IPS-18a (cell line): Measurements from ENCODE around the gene PDE11A.

Experiments
- H3K27ac ChIP-seq: one replicate; pipeline ENCODE4 v1.5.1; 2013; ENCODE audit warnings: low read length
- H3K27me3 ChIP-seq: one replicate; pipeline ENCODE4 v1.6.1; 2013; ENCODE audit warnings: mild to moderate bottlenecking, low read length; ENCODE audit not compliant: control insufficient read depth, insufficient read depth
- H3K36me3 ChIP-seq: one replicate; pipeline ENCODE4 v1.6.1; 2013; ENCODE audit warnings: low read depth, low read length; ENCODE audit not compliant: control insufficient read depth
- H3K4me1 ChIP-seq: one replicate; pipeline ENCODE4 v1.6.1; 2013; ENCODE audit warnings: low read depth, low read length; ENCODE audit not compliant: control insufficient read depth
- H3K4me3 ChIP-seq: one replicate; pipeline ENCODE4 v1.5.1; 2013; ENCODE audit warnings: low read length
- H3K9ac ChIP-seq: one replicate; pipeline ENCODE4 v1.6.1; 2013; ENCODE audit warnings: mild to moderate bottlenecking, low read length, moderate library complexity
- H3K9me3 ChIP-seq: one replicate; pipeline ENCODE4 v1.6.1; 2013; ENCODE audit warnings: low read depth, low read length; ENCODE audit not compliant: control insufficient read depth

The PDE11A gene

GRCh38 chr2:177998996-177999395 lies 73.6 kb downstream of the PDE11A start:
- no peak overlapping the region for H3K9ac ChIP-seq
- no peaks in the 10 kb centered on the region for H3K9me3 ChIP-seq
- no peaks in the 10 kb centered on the region for H3K36me3 ChIP-seq
- H3K27me3 ChIP-seq, result no peaks in the 10 kb centered on the region
- H3K4me3 ChIP-seq, result no peak overlapping the region
- H3K27ac ChIP-seq, result no peak overlapping the region
- H3K4me1 ChIP-seq, result no peaks in the 10 kb centered on the region

- H3K27ac ChIP-seq, result no peak overlapping the region
These were observed 74.6 kb downstream of the PDE11A start for GRCh38 chr2:177998006-177998405.

GRCh38 chr2:177992992-177993391 lies 79.6 kb downstream of the PDE11A start:
- Histone ChIP-seq H3K9me3 (no peaks in the 10 kb centered on the region), H3K36me3 (no peaks in the 10 kb centered on the region), H3K27me3 (no peaks in the 10 kb centered on the region), H3K27ac (no peak overlapping the region), H3K4me3 (no peak overlapping the region), H3K9ac (no peak overlapping the region), H3K4me1 (no peaks in the 10 kb centered on the region)

More at GRCh38 chr2:177998006-177998405, 74.6 kb downstream of the PDE11A start:
- no peaks in the 10 kb centered on the region for H3K4me1 ChIP-seq
- H3K27me3 ChIP-seq, result no peaks in the 10 kb centered on the region
- no peak overlapping the region for H3K9ac ChIP-seq
- no peaks in the 10 kb centered on the region for H3K36me3 ChIP-seq
- no peak overlapping the region for H3K4me3 ChIP-seq
- H3K9me3 ChIP-seq, result no peaks in the 10 kb centered on the region

- no peak overlapping the region for H3K27ac ChIP-seq
- H3K4me1 ChIP-seq, result no peaks in the 10 kb centered on the region
- no peak overlapping the region for H3K4me3 ChIP-seq
- no peak overlapping the region for H3K9ac ChIP-seq
- H3K27me3 ChIP-seq, result no peaks in the 10 kb centered on the region
- no peaks in the 10 kb centered on the region for H3K9me3 ChIP-seq
- no peaks in the 10 kb centered on the region for H3K36me3 ChIP-seq
These were observed 83.3 kb downstream of the PDE11A start for GRCh38 chr2:177989029-177989885.

- Histone ChIP-seq H3K9ac (no peak overlapping the region), H3K36me3 (no peaks in the 10 kb centered on the region), H3K27ac (no peak overlapping the region), H3K27me3 (no peaks in the 10 kb centered on the region), H3K4me1 (no peaks in the 10 kb centered on the region), H3K9me3 (no peaks in the 10 kb centered on the region), H3K4me3 (no peak overlapping the region)
These were observed 87.8 kb downstream of the PDE11A start for GRCh38 chr2:177984749-177985148.

GRCh38 chr2:177983183-177983788 lies 89.3 kb downstream of the PDE11A start:
- H3K36me3 ChIP-seq, result no peaks in the 10 kb centered on the region
- H3K27me3 ChIP-seq, result no peaks in the 10 kb centered on the region
- H3K27ac ChIP-seq, result no peak overlapping the region
- no peak overlapping the region for H3K9ac ChIP-seq
- no peaks in the 10 kb centered on the region for H3K9me3 ChIP-seq
- no peaks in the 10 kb centered on the region for H3K4me1 ChIP-seq
- no peak overlapping the region for H3K4me3 ChIP-seq

GRCh38 chr2:177972782-177973181 lies 99.8 kb downstream of the PDE11A start:
- Histone ChIP-seq H3K27me3 (no peaks in the 10 kb centered on the region), H3K4me1 (no peaks in the 10 kb centered on the region), H3K36me3 (no peaks in the 10 kb centered on the region), H3K27ac (no peak overlapping the region), H3K9ac (no peak overlapping the region), H3K9me3 (no peaks in the 10 kb centered on the region), H3K4me3 (no peak overlapping the region)

GRCh38 chr2:177972123-177972522 lies 100.5 kb downstream of the PDE11A start:
- no peak overlapping the region for H3K9ac ChIP-seq
- H3K4me1 ChIP-seq, result no peaks in the 10 kb centered on the region
- H3K9me3 ChIP-seq, result no peaks in the 10 kb centered on the region
- no peak overlapping the region for H3K4me3 ChIP-seq
- no peak overlapping the region for H3K27ac ChIP-seq
- H3K27me3 ChIP-seq, result no peaks in the 10 kb centered on the region
- no peaks in the 10 kb centered on the region for H3K36me3 ChIP-seq

- Histone ChIP-seq H3K4me3 (no peak overlapping the region), H3K36me3 (no peaks in the 10 kb centered on the region), H3K27me3 (no peaks in the 10 kb centered on the region), H3K9me3 (no peaks in the 10 kb centered on the region), H3K27ac (no peak overlapping the region), H3K4me1 (no peaks in the 10 kb centered on the region), H3K9ac (no peak overlapping the region)
These were observed 101.7 kb downstream of the PDE11A start for GRCh38 chr2:177970670-177971454.

- H3K4me3 ChIP-seq, result no peak overlapping the region
These were observed 107.7 kb downstream of the PDE11A start for GRCh38 chr2:177964892-177965291.

GRCh38 chr2:177952151-177952550 lies 120.4 kb downstream of the PDE11A start:
- no peak overlapping the region for H3K9ac ChIP-seq
- no peaks in the 10 kb centered on the region for H3K27me3 ChIP-seq
- no peak overlapping the region for H3K4me3 ChIP-seq
- H3K36me3 ChIP-seq, result no peaks in the 10 kb centered on the region
- H3K27ac ChIP-seq, result no peak overlapping the region
- no peaks in the 10 kb centered on the region for H3K4me1 ChIP-seq
- H3K9me3 ChIP-seq, result no peaks in the 10 kb centered on the region

More at GRCh38 chr2:177964892-177965291, 107.7 kb downstream of the PDE11A start:
- H3K9me3 ChIP-seq, result no peaks in the 10 kb centered on the region
- no peaks in the 10 kb centered on the region for H3K27me3 ChIP-seq
- H3K4me1 ChIP-seq, result no peaks in the 10 kb centered on the region
- H3K27ac ChIP-seq, result no peak overlapping the region
- H3K36me3 ChIP-seq, result no peaks in the 10 kb centered on the region
- no peak overlapping the region for H3K9ac ChIP-seq
